ENCODE results near the gene PRKN. TPM values are rescaled to one million over a fixed set of nuclear protein-coding genes. Genes with fewer than 3 reads are reported as not detected.

Gene PRKN
- total and polyA plus RNA-seq, 9 donors, result 3.0 to 15.0 (median 9.2) TPM

DNA sequence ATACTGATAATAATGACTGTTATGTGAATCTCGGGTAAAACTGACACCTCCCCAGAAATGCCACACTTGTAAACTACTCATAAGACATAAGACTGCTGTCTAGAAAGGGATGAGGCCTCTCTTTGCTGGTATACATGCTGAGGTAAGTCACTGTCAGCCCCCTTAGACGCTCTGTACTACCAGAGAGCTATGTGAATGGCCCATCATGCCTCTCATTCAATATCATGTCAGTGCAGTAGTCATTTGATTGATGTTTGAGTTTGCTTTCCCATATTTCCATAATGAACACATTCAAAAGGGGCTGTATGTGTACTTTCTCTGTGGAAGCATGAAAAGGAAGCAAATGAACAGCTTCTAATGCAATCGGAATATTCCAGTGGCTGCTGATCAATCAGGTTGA, 1334.3 kb downstream of the PRKN start:
- intact Hi-C loops (cut with DNase I), result no loop called here
- DNase-seq, result no peak

DNA sequence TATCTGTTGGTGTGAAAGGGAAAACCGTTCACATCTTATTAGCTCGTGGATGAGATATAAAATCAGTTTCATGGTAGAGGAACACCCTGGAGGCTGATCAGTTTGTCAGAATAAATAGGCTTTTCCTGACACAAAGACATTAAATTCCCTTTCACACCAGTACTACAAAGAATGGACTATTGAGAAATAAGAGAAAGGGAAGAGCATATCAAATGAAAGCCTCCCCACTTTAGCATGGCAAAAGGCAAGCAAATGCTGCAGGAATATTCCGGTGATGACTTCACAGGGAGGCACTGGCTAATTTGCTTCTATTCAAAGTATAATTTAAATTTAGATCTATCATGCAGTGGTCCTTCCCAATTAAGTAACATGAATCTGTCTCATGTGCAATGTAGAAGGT, 1337.8 kb downstream of the PRKN start:
- no peak overlapping the region for H3K4me3 ChIP-seq
- 84 to 90% (median 86%) methylated on average over 3 of the region's 3 CpGs for WGBS, 3 donors
- no peaks in the 10 kb centered on the region for H3K27me3 ChIP-seq
- H3K27ac ChIP-seq, result no peak overlapping the region
- DNase-seq, result no peak
- TF ChIP-seq EP300 (IDR thresholded peaks at IDR 0.05) (no peak), POLR2A (IDR thresholded peaks at IDR 0.05) (no peak)
- TF ChIP-seq, protein P1, sequence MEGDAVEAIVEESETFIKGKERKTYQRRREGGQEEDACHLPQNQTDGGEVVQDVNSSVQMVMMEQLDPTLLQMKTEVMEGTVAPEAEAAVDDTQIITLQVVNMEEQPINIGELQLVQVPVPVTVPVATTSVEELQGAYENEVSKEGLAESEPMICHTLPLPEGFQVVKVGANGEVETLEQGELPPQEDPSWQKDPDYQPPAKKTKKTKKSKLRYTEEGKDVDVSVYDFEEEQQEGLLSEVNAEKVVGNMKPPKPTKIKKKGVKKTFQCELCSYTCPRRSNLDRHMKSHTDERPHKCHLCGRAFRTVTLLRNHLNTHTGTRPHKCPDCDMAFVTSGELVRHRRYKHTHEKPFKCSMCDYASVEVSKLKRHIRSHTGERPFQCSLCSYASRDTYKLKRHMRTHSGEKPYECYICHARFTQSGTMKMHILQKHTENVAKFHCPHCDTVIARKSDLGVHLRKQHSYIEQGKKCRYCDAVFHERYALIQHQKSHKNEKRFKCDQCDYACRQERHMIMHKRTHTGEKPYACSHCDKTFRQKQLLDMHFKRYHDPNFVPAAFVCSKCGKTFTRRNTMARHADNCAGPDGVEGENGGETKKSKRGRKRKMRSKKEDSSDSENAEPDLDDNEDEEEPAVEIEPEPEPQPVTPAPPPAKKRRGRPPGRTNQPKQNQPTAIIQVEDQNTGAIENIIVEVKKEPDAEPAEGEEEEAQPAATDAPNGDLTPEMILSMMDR (IDR thresholded peaks at IDR 0.05), result no peak
- H3K4me1 ChIP-seq (ENCODE audit: insufficient read depth), result no peaks in the 10 kb centered on the region
- intact Hi-C loops (cut with DNase I), result no loop called here
- H3K36me3 ChIP-seq, result no peaks in the 10 kb centered on the region
- H3K9me3 ChIP-seq, result no peaks in the 10 kb centered on the region

More for the DNA sequence above, 1334.3 kb downstream of the PRKN start:
- H3K27ac ChIP-seq, result no peak overlapping the region
- H3K36me3 ChIP-seq, result no peaks in the 10 kb centered on the region
- no peaks in the 10 kb centered on the region for H3K9me3 ChIP-seq
- no peaks in the 10 kb centered on the region for H3K27me3 ChIP-seq
- TF ChIP-seq POLR2A (IDR thresholded peaks at IDR 0.05) (no peak), EP300 (IDR thresholded peaks at IDR 0.05) (no peak)
- TF ChIP-seq, protein P1 (IDR thresholded peaks at IDR 0.05), result no peak
- H3K4me1 ChIP-seq (ENCODE audit: insufficient read depth), result no peaks in the 10 kb centered on the region
- H3K4me3 ChIP-seq, result no peak overlapping the region
- WGBS, 3 donors, result 55 to 67% (median 66%) methylated on average over 3 of the region's 3 CpGs

DNA sequence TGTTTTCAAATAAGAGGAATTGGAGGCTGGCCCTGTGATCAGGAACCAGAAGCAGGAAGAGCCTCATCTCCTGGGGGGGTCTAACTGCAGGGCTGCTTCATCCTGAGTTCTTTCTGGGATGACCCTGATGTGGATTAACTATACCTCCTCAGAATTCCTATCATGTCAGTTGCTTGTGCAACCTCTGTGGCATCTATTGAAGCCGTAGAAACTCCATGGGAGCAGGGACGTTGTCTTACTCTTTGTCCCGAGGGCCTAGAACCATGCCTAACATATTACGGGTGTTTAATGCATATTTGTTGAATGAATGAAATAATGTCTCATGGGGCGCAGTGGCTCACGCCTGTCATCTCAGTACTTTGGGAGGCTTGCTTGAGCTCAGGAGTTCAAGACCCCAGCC, 1343.6 kb downstream of the PRKN start:
- 96 to 99% (median 97%) methylated on average over 6 of the region's 6 CpGs for WGBS, 3 donors
- H3K4me3 ChIP-seq, result no peak overlapping the region
- no peaks in the 10 kb centered on the region for H3K9me3 ChIP-seq
- H3K27ac ChIP-seq, result no peak overlapping the region
- no peak for DNase-seq
- TF ChIP-seq EP300 (IDR thresholded peaks at IDR 0.05) (no peak), POLR2A (IDR thresholded peaks at IDR 0.05) (no peak)
- H3K4me1 ChIP-seq (ENCODE audit: insufficient read depth), result no peaks in the 10 kb centered on the region
- H3K36me3 ChIP-seq, result no peaks in the 10 kb centered on the region
- H3K27me3 ChIP-seq, result no peaks in the 10 kb centered on the region
- intact Hi-C loops (cut with DNase I), result no loop called here

DNA sequence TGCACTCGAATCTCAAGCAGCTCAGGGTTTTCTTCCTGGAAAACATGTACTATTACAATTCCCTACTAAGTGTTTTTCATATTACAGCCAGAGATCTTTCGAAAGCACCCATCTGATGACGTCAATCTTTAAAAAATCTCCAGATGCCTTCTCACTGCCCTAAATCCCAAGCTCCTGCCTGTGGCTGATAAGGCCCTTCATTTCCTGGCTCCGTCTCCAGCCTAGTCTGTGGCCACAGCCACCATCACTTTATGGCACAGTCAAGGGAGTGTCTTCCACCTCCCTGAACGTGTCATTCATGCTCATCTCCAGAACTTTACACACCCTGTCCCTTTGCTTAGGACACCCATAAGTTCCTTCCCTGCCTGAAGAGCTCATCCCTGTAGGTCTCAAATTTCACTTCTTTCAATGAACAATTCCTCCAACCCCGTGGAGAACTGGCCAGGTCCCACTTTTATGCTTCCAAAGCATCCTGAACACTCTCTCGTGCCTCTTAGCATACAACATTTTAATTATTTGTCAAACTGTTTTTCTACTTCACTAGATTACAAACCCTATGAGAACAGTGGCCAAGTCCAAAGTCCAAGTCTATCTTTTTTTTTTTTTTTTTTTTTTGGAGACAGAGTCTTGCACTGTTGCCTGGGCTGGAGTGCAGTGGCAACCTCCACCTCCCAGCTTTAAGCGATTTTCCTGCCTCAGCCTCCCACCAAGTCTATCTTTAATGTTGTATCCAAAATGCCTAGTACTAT, 1347.6 kb downstream of the PRKN start:
- no peaks in the 10 kb centered on the region for H3K27me3 ChIP-seq
- no peak for DNase-seq

More for the DNA sequence above, 1347.6 kb downstream of the PRKN start:
- Histone ChIP-seq H3K27ac (no peak overlapping the region), H3K4me3 (no peak overlapping the region), H3K4me1 (ENCODE audit: insufficient read depth) (no peaks in the 10 kb centered on the region), H3K9me3 (no peaks in the 10 kb centered on the region), H3K36me3 (no peaks in the 10 kb centered on the region)
- 62 to 73% (median 73%) methylated on average over 8 of the region's 8 CpGs for WGBS, 3 donors
- intact Hi-C loops (cut with DNase I), result loop anchor here (5.0 to 10.0 kb wide), 5 partner anchors 225 to 865 kb away; no protein-coding TSS in a partner anchor
- TF ChIP-seq, protein P1 (IDR thresholded peaks at IDR 0.05), result no peak
- TF ChIP-seq POLR2A (IDR thresholded peaks at IDR 0.05) (no peak), EP300 (IDR thresholded peaks at IDR 0.05) (no peak)
